ENCODE results near the gene CRYBA2. TPM values are rescaled to one million over a fixed set of nuclear protein-coding genes. Genes with fewer than 3 reads are reported as not detected.

The CRYBA2 gene
- total and polyA plus RNA-seq, 9 of the 15 experiments (the other 6 are each of a cell fraction or from before 2014, with no cell fraction given) = 0.11 to 1.8 (median 0.62) TPM; not detected in 5

DNA sequence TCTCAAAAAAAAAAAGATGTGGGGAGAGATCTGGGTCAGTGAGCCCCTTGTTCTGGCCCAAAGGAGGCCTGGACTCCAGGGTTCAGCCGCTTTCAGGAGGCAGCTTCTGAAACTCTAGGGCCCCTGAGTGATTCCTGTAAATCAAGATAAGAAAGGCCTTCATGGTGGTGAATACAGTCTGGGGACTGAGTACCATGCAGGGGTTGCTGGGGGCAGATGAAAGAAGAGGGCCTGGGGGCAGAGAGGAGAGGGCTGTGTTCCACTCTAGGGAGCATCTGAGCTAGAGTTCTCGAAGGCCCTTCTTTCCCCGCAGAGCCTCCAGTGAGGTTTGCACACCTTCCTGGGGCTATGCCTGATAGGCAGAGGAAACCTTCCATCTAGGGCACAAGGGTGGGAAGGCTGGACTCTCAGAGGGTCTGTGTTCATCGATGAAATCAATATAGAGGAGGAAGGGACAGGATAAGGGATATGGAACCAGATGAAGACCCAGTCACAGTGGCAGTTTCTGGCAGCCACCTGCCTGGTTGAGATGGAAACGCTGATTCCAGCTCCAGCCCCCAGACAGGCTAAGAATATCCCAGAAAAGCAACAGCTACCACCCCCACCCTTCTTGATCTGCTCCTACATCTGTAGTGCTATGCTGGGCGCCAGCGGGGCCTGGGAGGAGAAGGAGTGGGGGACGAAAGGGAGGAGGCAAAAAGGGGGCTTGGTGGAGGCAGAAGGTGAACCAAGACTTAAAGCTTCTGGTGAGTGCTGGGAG is 38.5 kb downstream of the CRYBA2 start (continued):
- TF ChIP-seq, protein P1, sequence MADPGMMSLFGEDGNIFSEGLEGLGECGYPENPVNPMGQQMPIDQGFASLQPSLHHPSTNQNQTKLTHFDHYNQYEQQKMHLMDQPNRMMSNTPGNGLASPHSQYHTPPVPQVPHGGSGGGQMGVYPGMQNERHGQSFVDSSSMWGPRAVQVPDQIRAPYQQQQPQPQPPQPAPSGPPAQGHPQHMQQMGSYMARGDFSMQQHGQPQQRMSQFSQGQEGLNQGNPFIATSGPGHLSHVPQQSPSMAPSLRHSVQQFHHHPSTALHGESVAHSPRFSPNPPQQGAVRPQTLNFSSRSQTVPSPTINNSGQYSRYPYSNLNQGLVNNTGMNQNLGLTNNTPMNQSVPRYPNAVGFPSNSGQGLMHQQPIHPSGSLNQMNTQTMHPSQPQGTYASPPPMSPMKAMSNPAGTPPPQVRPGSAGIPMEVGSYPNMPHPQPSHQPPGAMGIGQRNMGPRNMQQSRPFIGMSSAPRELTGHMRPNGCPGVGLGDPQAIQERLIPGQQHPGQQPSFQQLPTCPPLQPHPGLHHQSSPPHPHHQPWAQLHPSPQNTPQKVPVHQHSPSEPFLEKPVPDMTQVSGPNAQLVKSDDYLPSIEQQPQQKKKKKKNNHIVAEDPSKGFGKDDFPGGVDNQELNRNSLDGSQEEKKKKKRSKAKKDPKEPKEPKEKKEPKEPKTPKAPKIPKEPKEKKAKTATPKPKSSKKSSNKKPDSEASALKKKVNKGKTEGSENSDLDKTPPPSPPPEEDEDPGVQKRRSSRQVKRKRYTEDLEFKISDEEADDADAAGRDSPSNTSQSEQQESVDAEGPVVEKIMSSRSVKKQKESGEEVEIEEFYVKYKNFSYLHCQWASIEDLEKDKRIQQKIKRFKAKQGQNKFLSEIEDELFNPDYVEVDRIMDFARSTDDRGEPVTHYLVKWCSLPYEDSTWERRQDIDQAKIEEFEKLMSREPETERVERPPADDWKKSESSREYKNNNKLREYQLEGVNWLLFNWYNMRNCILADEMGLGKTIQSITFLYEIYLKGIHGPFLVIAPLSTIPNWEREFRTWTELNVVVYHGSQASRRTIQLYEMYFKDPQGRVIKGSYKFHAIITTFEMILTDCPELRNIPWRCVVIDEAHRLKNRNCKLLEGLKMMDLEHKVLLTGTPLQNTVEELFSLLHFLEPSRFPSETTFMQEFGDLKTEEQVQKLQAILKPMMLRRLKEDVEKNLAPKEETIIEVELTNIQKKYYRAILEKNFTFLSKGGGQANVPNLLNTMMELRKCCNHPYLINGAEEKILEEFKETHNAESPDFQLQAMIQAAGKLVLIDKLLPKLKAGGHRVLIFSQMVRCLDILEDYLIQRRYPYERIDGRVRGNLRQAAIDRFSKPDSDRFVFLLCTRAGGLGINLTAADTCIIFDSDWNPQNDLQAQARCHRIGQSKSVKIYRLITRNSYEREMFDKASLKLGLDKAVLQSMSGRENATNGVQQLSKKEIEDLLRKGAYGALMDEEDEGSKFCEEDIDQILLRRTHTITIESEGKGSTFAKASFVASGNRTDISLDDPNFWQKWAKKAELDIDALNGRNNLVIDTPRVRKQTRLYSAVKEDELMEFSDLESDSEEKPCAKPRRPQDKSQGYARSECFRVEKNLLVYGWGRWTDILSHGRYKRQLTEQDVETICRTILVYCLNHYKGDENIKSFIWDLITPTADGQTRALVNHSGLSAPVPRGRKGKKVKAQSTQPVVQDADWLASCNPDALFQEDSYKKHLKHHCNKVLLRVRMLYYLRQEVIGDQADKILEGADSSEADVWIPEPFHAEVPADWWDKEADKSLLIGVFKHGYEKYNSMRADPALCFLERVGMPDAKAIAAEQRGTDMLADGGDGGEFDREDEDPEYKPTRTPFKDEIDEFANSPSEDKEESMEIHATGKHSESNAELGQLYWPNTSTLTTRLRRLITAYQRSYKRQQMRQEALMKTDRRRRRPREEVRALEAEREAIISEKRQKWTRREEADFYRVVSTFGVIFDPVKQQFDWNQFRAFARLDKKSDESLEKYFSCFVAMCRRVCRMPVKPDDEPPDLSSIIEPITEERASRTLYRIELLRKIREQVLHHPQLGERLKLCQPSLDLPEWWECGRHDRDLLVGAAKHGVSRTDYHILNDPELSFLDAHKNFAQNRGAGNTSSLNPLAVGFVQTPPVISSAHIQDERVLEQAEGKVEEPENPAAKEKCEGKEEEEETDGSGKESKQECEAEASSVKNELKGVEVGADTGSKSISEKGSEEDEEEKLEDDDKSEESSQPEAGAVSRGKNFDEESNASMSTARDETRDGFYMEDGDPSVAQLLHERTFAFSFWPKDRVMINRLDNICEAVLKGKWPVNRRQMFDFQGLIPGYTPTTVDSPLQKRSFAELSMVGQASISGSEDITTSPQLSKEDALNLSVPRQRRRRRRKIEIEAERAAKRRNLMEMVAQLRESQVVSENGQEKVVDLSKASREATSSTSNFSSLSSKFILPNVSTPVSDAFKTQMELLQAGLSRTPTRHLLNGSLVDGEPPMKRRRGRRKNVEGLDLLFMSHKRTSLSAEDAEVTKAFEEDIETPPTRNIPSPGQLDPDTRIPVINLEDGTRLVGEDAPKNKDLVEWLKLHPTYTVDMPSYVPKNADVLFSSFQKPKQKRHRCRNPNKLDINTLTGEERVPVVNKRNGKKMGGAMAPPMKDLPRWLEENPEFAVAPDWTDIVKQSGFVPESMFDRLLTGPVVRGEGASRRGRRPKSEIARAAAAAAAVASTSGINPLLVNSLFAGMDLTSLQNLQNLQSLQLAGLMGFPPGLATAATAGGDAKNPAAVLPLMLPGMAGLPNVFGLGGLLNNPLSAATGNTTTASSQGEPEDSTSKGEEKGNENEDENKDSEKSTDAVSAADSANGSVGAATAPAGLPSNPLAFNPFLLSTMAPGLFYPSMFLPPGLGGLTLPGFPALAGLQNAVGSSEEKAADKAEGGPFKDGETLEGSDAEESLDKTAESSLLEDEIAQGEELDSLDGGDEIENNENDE (IDR thresholded peaks at IDR 0.05; ENCODE audit: low read depth, low read length) = no peak
- TF ChIP-seq, protein P2, sequence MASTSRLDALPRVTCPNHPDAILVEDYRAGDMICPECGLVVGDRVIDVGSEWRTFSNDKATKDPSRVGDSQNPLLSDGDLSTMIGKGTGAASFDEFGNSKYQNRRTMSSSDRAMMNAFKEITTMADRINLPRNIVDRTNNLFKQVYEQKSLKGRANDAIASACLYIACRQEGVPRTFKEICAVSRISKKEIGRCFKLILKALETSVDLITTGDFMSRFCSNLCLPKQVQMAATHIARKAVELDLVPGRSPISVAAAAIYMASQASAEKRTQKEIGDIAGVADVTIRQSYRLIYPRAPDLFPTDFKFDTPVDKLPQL (IDR thresholded peaks at IDR 0.05; ENCODE audit: extremely low read depth, insufficient read length) = no peak
- TF ChIP-seq ZNF274 (IDR thresholded peaks at IDR 0.05; ENCODE audit: borderline replicate concordance, low read depth, low read length) (no peak), BRF1 (IDR thresholded peaks at IDR 0.05; ENCODE audit: borderline replicate concordance, extremely low read depth, insufficient read length) (no peak), KHSRP (IDR thresholded peaks at IDR 0.05) (no peak), ZNF436 (CRISPR knock-in tag; IDR thresholded peaks at IDR 0.05) (no peak), ATF7 (IDR thresholded peaks at IDR 0.05) (no peak)
- TF ChIP-seq, protein P3, sequence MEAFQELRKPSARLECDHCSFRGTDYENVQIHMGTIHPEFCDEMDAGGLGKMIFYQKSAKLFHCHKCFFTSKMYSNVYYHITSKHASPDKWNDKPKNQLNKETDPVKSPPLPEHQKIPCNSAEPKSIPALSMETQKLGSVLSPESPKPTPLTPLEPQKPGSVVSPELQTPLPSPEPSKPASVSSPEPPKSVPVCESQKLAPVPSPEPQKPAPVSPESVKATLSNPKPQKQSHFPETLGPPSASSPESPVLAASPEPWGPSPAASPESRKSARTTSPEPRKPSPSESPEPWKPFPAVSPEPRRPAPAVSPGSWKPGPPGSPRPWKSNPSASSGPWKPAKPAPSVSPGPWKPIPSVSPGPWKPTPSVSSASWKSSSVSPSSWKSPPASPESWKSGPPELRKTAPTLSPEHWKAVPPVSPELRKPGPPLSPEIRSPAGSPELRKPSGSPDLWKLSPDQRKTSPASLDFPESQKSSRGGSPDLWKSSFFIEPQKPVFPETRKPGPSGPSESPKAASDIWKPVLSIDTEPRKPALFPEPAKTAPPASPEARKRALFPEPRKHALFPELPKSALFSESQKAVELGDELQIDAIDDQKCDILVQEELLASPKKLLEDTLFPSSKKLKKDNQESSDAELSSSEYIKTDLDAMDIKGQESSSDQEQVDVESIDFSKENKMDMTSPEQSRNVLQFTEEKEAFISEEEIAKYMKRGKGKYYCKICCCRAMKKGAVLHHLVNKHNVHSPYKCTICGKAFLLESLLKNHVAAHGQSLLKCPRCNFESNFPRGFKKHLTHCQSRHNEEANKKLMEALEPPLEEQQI (IDR thresholded peaks at IDR 0.05) = no peak

All from K562 (cell line).